ENCODE results near the gene HERC2. TPM values are rescaled to one million over a fixed set of nuclear protein-coding genes. Genes with fewer than 3 reads are reported as not detected.
A peak's percentile ranks its signal among the peaks of the same experiment; 100 is the strongest.
"Not testable (repeated sequence)": the region's sequence is repeated elsewhere in the genome, so short reads cannot be mapped to it uniquely, and the experiment has no call there.

The HERC2 gene
- total RNA-seq, 2 donors from 2014 or later, result 18.8 to 40.8 TPM

GRCh38 chr15:28130651-28131050 is 191.3 kb downstream of the HERC2 start:
- H3K4me1 Mint-ChIP-seq, result no peaks in the 10 kb centered on the region
- peaks cover 38% of the 10 kb centered on the region for H3K36me3 Mint-ChIP-seq (ENCODE audit: low read depth)
- no peak for ATAC-seq (replicated peaks)
- no peaks in the 10 kb centered on the region for H3K27me3 Mint-ChIP-seq
- H3K9me3 Mint-ChIP-seq, result no peaks in the 10 kb centered on the region
- H3K4me3 Mint-ChIP-seq, result no peak overlapping the region
- H3K27ac Mint-ChIP-seq, result no peak overlapping the region

- Mint-ChIP-seq H3K4me3 (no peak overlapping the region), H3K9me3 (no peaks in the 10 kb centered on the region)
Measured at GRCh38 chr15:28129231-28129848, 192.6 kb downstream of the HERC2 start.

GRCh38 chr15:28128031-28128430 is 193.9 kb downstream of the HERC2 start:
- peaks cover 29% of the 10 kb centered on the region for H3K36me3 Mint-ChIP-seq (ENCODE audit: low read depth)
- no peaks in the 10 kb centered on the region for H3K9me3 Mint-ChIP-seq
- ATAC-seq (replicated peaks), result no peak
- H3K27me3 Mint-ChIP-seq, result no peaks in the 10 kb centered on the region
- no peak overlapping the region for H3K4me3 Mint-ChIP-seq
- no peaks in the 10 kb centered on the region for H3K4me1 Mint-ChIP-seq
- no peak overlapping the region for H3K27ac Mint-ChIP-seq

More at GRCh38 chr15:28129231-28129848, 192.6 kb downstream of the HERC2 start:
- Mint-ChIP-seq H3K27me3 (no peaks in the 10 kb centered on the region), H3K4me1 (no peaks in the 10 kb centered on the region), H3K36me3 (ENCODE audit: low read depth) (peaks cover 30% of the 10 kb centered on the region), H3K27ac (no peak overlapping the region)
- no peak for ATAC-seq (replicated peaks)

- ATAC-seq (replicated peaks), result no peak
- H3K9me3 Mint-ChIP-seq, result no peaks in the 10 kb centered on the region
- H3K27me3 Mint-ChIP-seq, result no peaks in the 10 kb centered on the region
- H3K27ac Mint-ChIP-seq, result no peak overlapping the region
- H3K4me3 Mint-ChIP-seq, result no peak overlapping the region
- peaks cover 27% of the 10 kb centered on the region for H3K36me3 Mint-ChIP-seq (ENCODE audit: low read depth)
- no peaks in the 10 kb centered on the region for H3K4me1 Mint-ChIP-seq
Measured at GRCh38 chr15:28127036-28127435, 194.9 kb downstream of the HERC2 start.

- no peak for ATAC-seq (replicated peaks)
- Mint-ChIP-seq H3K36me3 (ENCODE audit: low read depth) (peaks cover 32% of the 10 kb centered on the region), H3K27me3 (no peaks in the 10 kb centered on the region), H3K4me1 (no peaks in the 10 kb centered on the region), H3K9me3 (no peaks in the 10 kb centered on the region), H3K27ac (no peak overlapping the region), H3K4me3 (no peak overlapping the region)
Measured at GRCh38 chr15:28125673-28126651, 196.0 kb downstream of the HERC2 start.

- no peak overlapping the region for H3K4me3 Mint-ChIP-seq
- no peaks in the 10 kb centered on the region for H3K27me3 Mint-ChIP-seq
- no peaks in the 10 kb centered on the region for H3K4me1 Mint-ChIP-seq
- peaks cover 34% of the 10 kb centered on the region for H3K36me3 Mint-ChIP-seq (ENCODE audit: low read depth)
- ATAC-seq (replicated peaks), result no peak
- no peaks in the 10 kb centered on the region for H3K9me3 Mint-ChIP-seq
- H3K27ac Mint-ChIP-seq, result no peak overlapping the region
Measured at GRCh38 chr15:28124841-28125240, 197.1 kb downstream of the HERC2 start.

GRCh38 chr15:28123408-28124023 is 198.5 kb downstream of the HERC2 start:
- ATAC-seq (replicated peaks), result peak; percentile 29
- Mint-ChIP-seq H3K27me3 (no peaks in the 10 kb centered on the region), H3K9me3 (no peaks in the 10 kb centered on the region), H3K27ac (peak overlapping the region; percentile 42), H3K4me3 (no peak overlapping the region), H3K36me3 (ENCODE audit: low read depth) (peaks cover 41% of the 10 kb centered on the region), H3K4me1 (no peaks in the 10 kb centered on the region)

GRCh38 chr15:28122038-28122949 is 199.7 kb downstream of the HERC2 start:
- ATAC-seq (replicated peaks), result no peak
- H3K27ac Mint-ChIP-seq, result no peak overlapping the region
- no peaks in the 10 kb centered on the region for H3K4me1 Mint-ChIP-seq
- H3K9me3 Mint-ChIP-seq, result no peaks in the 10 kb centered on the region
- H3K4me3 Mint-ChIP-seq, result no peak overlapping the region
- H3K36me3 Mint-ChIP-seq (ENCODE audit: low read depth), result peaks cover 50% of the 10 kb centered on the region
- H3K27me3 Mint-ChIP-seq, result no peaks in the 10 kb centered on the region

GRCh38 chr15:28121577-28121976 is 200.4 kb downstream of the HERC2 start:
- H3K9me3 Mint-ChIP-seq; H3K27ac Mint-ChIP-seq; ATAC-seq (replicated peaks); H3K4me3 Mint-ChIP-seq; H3K4me1 Mint-ChIP-seq; H3K27me3 Mint-ChIP-seq: not testable (repeated sequence)
- peaks cover 53% of the 10 kb centered on the region for H3K36me3 Mint-ChIP-seq (ENCODE audit: low read depth)

GRCh38 chr15:28120359-28120640 is 201.7 kb downstream of the HERC2 start:
- peaks cover 57% of the 10 kb centered on the region for H3K36me3 Mint-ChIP-seq (ENCODE audit: low read depth)
- ATAC-seq (replicated peaks), result no peak
- no peaks in the 10 kb centered on the region for H3K4me1 Mint-ChIP-seq
- no peak overlapping the region for H3K4me3 Mint-ChIP-seq
- H3K27ac Mint-ChIP-seq, result no peak overlapping the region
- no peaks in the 10 kb centered on the region for H3K27me3 Mint-ChIP-seq
- H3K9me3 Mint-ChIP-seq, result no peaks in the 10 kb centered on the region

- H3K4me1 Mint-ChIP-seq, result no peaks in the 10 kb centered on the region
- no peak for ATAC-seq (replicated peaks)
- no peak overlapping the region for H3K4me3 Mint-ChIP-seq
- H3K27me3 Mint-ChIP-seq, result no peaks in the 10 kb centered on the region
- H3K9me3 Mint-ChIP-seq, result no peaks in the 10 kb centered on the region
- H3K36me3 Mint-ChIP-seq (ENCODE audit: low read depth), result peaks cover 60% of the 10 kb centered on the region
- no peak overlapping the region for H3K27ac Mint-ChIP-seq
Measured at GRCh38 chr15:28118531-28118930, 203.4 kb downstream of the HERC2 start.

- no peak for ATAC-seq (replicated peaks)
- H3K36me3 Mint-ChIP-seq (ENCODE audit: low read depth), result peaks cover 60% of the 10 kb centered on the region
- H3K9me3 Mint-ChIP-seq, result no peaks in the 10 kb centered on the region
- H3K27me3 Mint-ChIP-seq, result no peaks in the 10 kb centered on the region
- H3K4me1 Mint-ChIP-seq, result no peaks in the 10 kb centered on the region
- H3K27ac Mint-ChIP-seq, result no peak overlapping the region
- H3K4me3 Mint-ChIP-seq, result no peak overlapping the region
Measured at GRCh38 chr15:28118083-28118482, 203.9 kb downstream of the HERC2 start.

GRCh38 chr15:28117432-28117990 is 204.5 kb downstream of the HERC2 start:
- H3K27ac Mint-ChIP-seq, result no peak overlapping the region
- no peak overlapping the region for H3K4me3 Mint-ChIP-seq
- ATAC-seq (replicated peaks), result no peak
- no peaks in the 10 kb centered on the region for H3K9me3 Mint-ChIP-seq
- H3K36me3 Mint-ChIP-seq (ENCODE audit: low read depth), result peaks cover 60% of the 10 kb centered on the region
- H3K4me1 Mint-ChIP-seq, result no peaks in the 10 kb centered on the region
- no peaks in the 10 kb centered on the region for H3K27me3 Mint-ChIP-seq
